Epithelial cell of esophagus (primary cell): ENCODE results near the gene OR9Q2.

ENCODE experiments used
- DNase-seq: peaks from one replicate; pipeline ENCODE4 v3.0.0; 2010; ENCODE audit warnings: low read depth
- H3K4me3 ChIP-seq: 2 replicates; pipeline ENCODE4 v1.5.1; 2011; ENCODE audit warnings: mild to moderate bottlenecking, low read length, control low read depth
- CTCF ChIP-seq: IDR thresholded peaks from 2 replicates; pipeline ENCODE4 v1.5.1; 2011; ENCODE audit warnings: low read depth, mild to moderate bottlenecking, low read length, control low read depth, inconsistent platforms; ENCODE audit not compliant: insufficient read depth; ENCODE audit errors: missing control alignments

OR9Q2 gene

GRCh38 chr11:58177409-58178054 lies 11.3 kb upstream of the OR9Q2 start:
- no peak for DNase-seq
- TF ChIP-seq CTCF, result no peak
- no peak overlapping the region for H3K4me3 ChIP-seq

GRCh38 chr11:58178444-58178843 lies 10.4 kb upstream of the OR9Q2 start:
- DNase-seq, result no peak
- no peak overlapping the region for H3K4me3 ChIP-seq
- TF ChIP-seq CTCF, result no peak

- no peak for DNase-seq
- no peak for TF ChIP-seq CTCF
- H3K4me3 ChIP-seq, result no peak overlapping the region
Observed at GRCh38 chr11:58179648-58180047, 9.2 kb upstream of the OR9Q2 start.

GRCh38 chr11:58186938-58187337 lies 1.9 kb upstream of the OR9Q2 start:
- DNase-seq, result no peak
- no peak for TF ChIP-seq CTCF
- H3K4me3 ChIP-seq, result no peak overlapping the region

GRCh38 chr11:58192229-58192628 lies 3.4 kb downstream of the OR9Q2 start:
- H3K4me3 ChIP-seq, result no peak overlapping the region
- no peak for TF ChIP-seq CTCF
- peak; percentile 6 for DNase-seq

GRCh38 chr11:58193391-58193790 lies 4.5 kb downstream of the OR9Q2 start:
- no peak overlapping the region for H3K4me3 ChIP-seq
- no peak for DNase-seq
- TF ChIP-seq CTCF, result no peak

- no peak for TF ChIP-seq CTCF
- no peak for DNase-seq
- H3K4me3 ChIP-seq, result no peak overlapping the region
Observed at GRCh38 chr11:58195939-58196338, 7.1 kb downstream of the OR9Q2 start.
